H1 (cell line): ENCODE measurements around the gene BARX2. TPM values are rescaled to one million over a fixed set of nuclear protein-coding genes. Genes with fewer than 3 reads are reported as not detected.

Experiments used
- CTCF ChIA-PET: fragments of 300-600 bp; sonication (Branson Sonifier 250); formaldehyde crosslinking; loops from one replicate; lab custom pipeline; 2021; ENCODE audit not compliant: partially characterized antibody; lab: Charles Lee
- POLR2A ChIA-PET: fragments of 300-600 bp; sonication (Branson Sonifier 250); formaldehyde crosslinking; loops from one replicate; lab custom pipeline; 2021; ENCODE audit warnings: inconsistent platforms; ENCODE audit not compliant: partially characterized antibody; lab: Charles Lee
- DNase-seq, 2 experiments: peaks; one replicate each; pipeline versions ENCODE4 v3.0.0 to v3.0.0-alpha.2; 2010 to 2022; ENCODE audit warnings: low spot score in 2 of 2, low read depth in 1 of 2, mixed read lengths in 1 of 2
- FAIRE-seq: peaks from 2 replicates; lab custom pipeline; 2011; peaks lifted over from hg19 to GRCh38; lab: Jason Lieb, UNC
- H2AFZ ChIP-seq: 2 replicates; pipeline ENCODE4 v1.8.1; 2012; ENCODE audit warnings: low read length, inconsistent platforms
- H2AK5ac ChIP-seq: 2 replicates; pipeline ENCODE4 v1.6.1; 2013; ENCODE audit warnings: low read depth, low read length
- H2BK120ac ChIP-seq: replicated peaks from 2 replicates; pipeline ENCODE3; 2013; ENCODE audit warnings: low read depth, low read length, inconsistent platforms
- H2BK12ac ChIP-seq: 2 replicates; pipeline ENCODE4 v1.6.1; 2013; ENCODE audit warnings: low read depth, low read length
- H2BK15ac ChIP-seq: 2 replicates; pipeline ENCODE4 v1.6.1; 2013; ENCODE audit warnings: low read length
- H2BK20ac ChIP-seq: 2 replicates; pipeline ENCODE4 v1.6.1; 2013; ENCODE audit warnings: low read length
- H2BK5ac ChIP-seq: 2 replicates; pipeline ENCODE4 v1.6.1; 2013; ENCODE audit warnings: low read depth, low read length
- H3K14ac ChIP-seq: 2 replicates; pipeline ENCODE4 v1.6.1; 2013; ENCODE audit warnings: inconsistent platforms; ENCODE audit not compliant: insufficient read length
- H3K18ac ChIP-seq: 2 replicates; pipeline ENCODE4 v1.6.1; 2013; ENCODE audit warnings: low read length; ENCODE audit errors: extremely low read depth
- H3K23ac ChIP-seq: 2 replicates; pipeline ENCODE4 v1.6.1; 2013; ENCODE audit warnings: inconsistent platforms; ENCODE audit not compliant: insufficient read length
- H3K23me2 ChIP-seq: 2 replicates; pipeline ENCODE4 v1.6.1; 2013; ENCODE audit warnings: low read depth, low read length
- H3K27ac ChIP-seq: 2 replicates; pipeline ENCODE4 v1.6.1; 2011; ENCODE audit warnings: low read depth, low read length, inconsistent platforms
- H3K27me3 ChIP-seq, 4 experiments: replicated peaks in 1 of 4; 1 replicate in 1 of 4; 2 replicates in 3 of 4; pipeline versions ENCODE4 v1.6.1 to v1.8.1; 2011 to 2013; ENCODE audit warnings: low read length in 3 of 4, mild to moderate bottlenecking in 3 of 4, inconsistent platforms in 2 of 4, mixed read lengths in 2 of 4, moderate library complexity in 1 of 4; ENCODE audit not compliant: control insufficient read depth in 3 of 4, insufficient read depth in 3 of 4; ENCODE audit errors: extremely low read depth in 1 of 4
- H3K36me3 ChIP-seq, 4 experiments: 2 replicates each; pipeline versions ENCODE4 v1.6.1 to v1.8.1; 2011 to 2013; ENCODE audit warnings: mild to moderate bottlenecking in 4 of 4, low read length in 3 of 4, moderate library complexity in 2 of 4, control low read depth in 1 of 4, inconsistent platforms in 1 of 4; ENCODE audit not compliant: insufficient read depth in 4 of 4, control insufficient read depth in 2 of 4
- H3K4ac ChIP-seq: replicated peaks from 2 replicates; pipeline ENCODE3; 2013; ENCODE audit warnings: low read length, low read depth, mixed read lengths, inconsistent platforms; ENCODE audit not compliant: insufficient read length
- H3K4me1 ChIP-seq, 4 experiments: replicated peaks in 1 of 4; 1 replicate in 1 of 4; 2 replicates in 3 of 4; pipeline versions ENCODE4 v1.6.1 to v1.8.1; 2011 to 2013; ENCODE audit warnings: low read length in 3 of 4, inconsistent platforms in 2 of 4, mixed read lengths in 1 of 4; ENCODE audit not compliant: insufficient read depth in 4 of 4, control insufficient read depth in 3 of 4
- H3K4me2 ChIP-seq, 2 experiments: 2 replicates each; pipeline versions ENCODE4 v1.6.1 to v1.8.1; 2011 to 2013; ENCODE audit warnings: low read depth in 2 of 2, low read length in 2 of 2, control low read depth in 1 of 2, inconsistent platforms in 1 of 2, mild to moderate bottlenecking in 1 of 2; ENCODE audit not compliant: insufficient read depth in 1 of 2
- H3K4me3 ChIP-seq, 4 experiments: fragments of 200-600, 300-600 bp in 1 of 4; sonication (generic), shearing (Covaris generic), sonication (Bioruptor Twin) in 1 of 4; 2 replicates each; pipeline versions ENCODE4 v1.5.1 to v1.8.1; 2011 to 2016; ENCODE audit warnings: low read length in 4 of 4, low read depth in 3 of 4, control low read depth in 2 of 4, inconsistent platforms in 2 of 4, mild to moderate bottlenecking in 2 of 4, mixed read lengths in 1 of 4, moderate library complexity in 1 of 4; ENCODE audit not compliant: insufficient read depth in 2 of 4; ENCODE audit errors: extremely low read depth in 1 of 4
- H3K56ac ChIP-seq: replicated peaks from 2 replicates; pipeline ENCODE3; 2013; ENCODE audit warnings: low read depth, mild to moderate bottlenecking, mixed read lengths, low read length, inconsistent platforms; ENCODE audit not compliant: insufficient read length
- H3K79me1 ChIP-seq: 2 replicates; pipeline ENCODE4 v1.6.1; 2013; ENCODE audit warnings: low read depth, low read length, control low read depth
- H3K79me2 ChIP-seq, 2 experiments: 2 replicates each; pipeline versions ENCODE4 v1.6.1 to v1.8.1; 2012 to 2013; ENCODE audit warnings: low read length in 2 of 2, mild to moderate bottlenecking in 2 of 2, inconsistent platforms in 1 of 2; ENCODE audit not compliant: insufficient read depth in 2 of 2, control insufficient read depth in 1 of 2
- H3K9ac ChIP-seq, 4 experiments: replicated peaks in 1 of 4; 1 replicate in 1 of 4; 2 replicates in 3 of 4; pipeline versions ENCODE4 v1.6.1 to v1.8.1; 2011 to 2013; ENCODE audit warnings: low read depth in 3 of 4, low read length in 3 of 4, control low read depth in 2 of 4, mild to moderate bottlenecking in 2 of 4, moderate library complexity in 2 of 4, inconsistent platforms in 1 of 4; ENCODE audit errors: extremely low read depth in 1 of 4
- H3K9me3 ChIP-seq, 2 experiments: 2 replicates each; pipeline versions ENCODE4 v1.6.1 to v1.8.1; 2012 to 2013; ENCODE audit warnings: mild to moderate bottlenecking in 2 of 2, moderate library complexity in 2 of 2, control low read depth in 1 of 2, inconsistent platforms in 1 of 2, low read depth in 1 of 2, low read length in 1 of 2, mixed read lengths in 1 of 2; ENCODE audit not compliant: insufficient read depth in 2 of 2
- H4K20me1 ChIP-seq, 2 experiments: replicated peaks in 1 of 2; 2 replicates each; pipeline versions ENCODE3 to v1.8.1; 2011 to 2013; ENCODE audit warnings: inconsistent platforms in 2 of 2, low read length in 2 of 2, mild to moderate bottlenecking in 1 of 2; ENCODE audit not compliant: insufficient read depth in 2 of 2, control insufficient read depth in 1 of 2
- H4K5ac ChIP-seq: 2 replicates; pipeline ENCODE4 v1.6.1; 2013; ENCODE audit warnings: low read length, low read depth, mixed read lengths, inconsistent platforms; ENCODE audit not compliant: insufficient read length
- H4K8ac ChIP-seq: 2 replicates; pipeline ENCODE4 v1.8.0; 2013; ENCODE audit warnings: mild to moderate bottlenecking, moderate library complexity, low read length, inconsistent platforms; ENCODE audit not compliant: insufficient read depth; ENCODE audit errors: extremely low read depth
- H4K91ac ChIP-seq: replicated peaks from 2 replicates; pipeline ENCODE3; 2013; ENCODE audit warnings: low read length, mixed read lengths, inconsistent platforms; ENCODE audit not compliant: insufficient read length
- CHD1 ChIP-seq: IDR thresholded peaks from 2 replicates; pipeline ENCODE4 v1.6.1; 2012; ENCODE audit warnings: low read depth, low read length, improper control_type of control experiment
- RFX5 ChIP-seq: IDR thresholded peaks from 2 replicates; pipeline ENCODE4 v1.6.1; 2011; ENCODE audit warnings: low read depth, low read length, improper control_type of control experiment, borderline replicate concordance
- SIN3A ChIP-seq, 2 experiments: IDR thresholded peaks in 1 of 2; conservative IDR thresholded peaks in 1 of 2; 2 replicates each; pipeline ENCODE4 v1.6.1; 2011 to 2012; ENCODE audit warnings: low read length in 2 of 2, improper control_type of control experiment in 1 of 2, low read depth in 1 of 2, mild to moderate bottlenecking in 1 of 2
- WGBS, 2 experiments: shearing (Covaris generic) in 1 of 2; methylation state at CpG; one replicate each; pipeline versions ENCODE4 v1.1.6 to v1.1.7; 2013 to 2015; ENCODE audit warnings: low lambda C conversion rate in 2 of 2, mixed read lengths in 2 of 2, inconsistent platforms in 1 of 2, low coverage in 1 of 2, missing lambda C conversion rate in 1 of 2; ENCODE audit not compliant: insufficient replicate concordance in 2 of 2, insufficient coverage in 1 of 2, insufficient read length in 1 of 2; ENCODE audit errors: extremely low coverage in 1 of 2, missing lambda C conversion rate in 1 of 2; 5-methylcytosine and 5-hydroxymethylcytosine counted together
- polyA plus RNA-seq, 7 experiments: library from polyadenylated mRNA; depleted of rRNA in 3 of 7; stranded (reverse) in 5 of 7; unstranded in 2 of 7; fragments of >200 nt in 5 of 7; fragments of 200-250 nt in 2 of 7; gene quantifications; 1 replicate in 5 of 7; 2 replicates in 1 of 7; 4 replicates in 1 of 7; pipeline versions ENCODE4 v1.2.1 to v1.2.3, GENCODE V29; 2011 to 2013; ENCODE audit warnings: missing spikeins in 2 of 7, mixed read lengths in 2 of 7
- total RNA-seq: library from RNA; stranded (reverse); fragmentation: NEBNext Ultra II Directional; extraction: Animal tissue kit (Norgen Biotek cat#: 25700); gene quantifications from 2 replicates; pipeline ENCODE4 v1.2.1, GENCODE V29; 2021

The BARX2 gene
- total and polyA plus RNA-seq, 2 of the 8 experiments (the other 6 are each of a cell fraction or from before 2014, with no cell fraction given): not detected

GRCh38 chr11:129408865-129409444 is 33.3 kb downstream of the BARX2 start:
- FAIRE-seq: no peak
- Histone ChIP-seq H3K27me3 (no peaks in the 10 kb centered on the region; a peak in 1 of 7 replicates), H4K5ac (no peak overlapping the region), H4K8ac (no peak overlapping the region), H3K9me3 (no peaks in the 10 kb centered on the region), H2BK120ac (no peak overlapping the region), H3K36me3 (no peaks in the 10 kb centered on the region), H3K14ac (no peak overlapping the region), H2AK5ac (no peak overlapping the region), H4K91ac (no peak overlapping the region), H3K4me1 (no peaks in the 10 kb centered on the region), H2BK15ac (no peak overlapping the region), H3K4me2 (no peak overlapping the region), H2BK12ac (no peak overlapping the region), H3K18ac (no peak overlapping the region), H3K23me2 (no peaks in the 10 kb centered on the region; the same call in 1 of the 2 replicates), H3K23ac (no peak overlapping the region), H3K4ac (no peak overlapping the region), H2AFZ (no peak overlapping the region), H3K4me3 (no peak overlapping the region), H2BK20ac (no peak overlapping the region), H3K79me1 (no peaks in the 10 kb centered on the region), H2BK5ac (no peak overlapping the region), H3K9ac (no peak overlapping the region), H3K79me2 (no peaks in the 10 kb centered on the region), H3K27ac (no peak overlapping the region), H4K20me1 (peaks cover 0 to 2% of the 10 kb centered on the region in 2 experiments), H3K56ac (no peak overlapping the region)
- TF ChIP-seq CHD1 (no peak), SIN3A (conservative IDR thresholded peaks at IDR 0.05 in 1 of 2, IDR thresholded peaks at IDR 0.05 in 1 of 2; ENCODE audit: low read depth in 1 of 2, low read length in 2 of 2) (no peak), RFX5 (no peak)
- ChIA-PET CTCF (interaction anchor here (1.2 to 2.9 kb wide), 3 partner anchors 9 to 286 kb away, joined by 4 to 11 read pairs (median 8); no protein-coding TSS in a partner anchor), POLR2A (no interaction called here)
- DNase-seq: no peak
- WGBS, 2 experiments: 87% methylated on average over 5 of the region's 5 CpGs; no CpG with 5 or more reads in 1 of the 2 experiments
